ENCODE results near the gene MRPL41. TPM values are rescaled to one million over a fixed set of nuclear protein-coding genes. Genes with fewer than 3 reads are reported as not detected.

The MRPL41 gene
- polyA plus RNA-seq, 1 donor from 2014 or later, result 60.5 TPM

- Histone ChIP-seq H4K20me1 (ENCODE audit: insufficient read depth) (no peaks in the 10 kb centered on the region), H3K27ac (ENCODE audit: low read length) (peak within 1 kb of the TSS; percentile 68), H3F3A (ENCODE audit: insufficient read depth, low read length, poor library complexity, severe bottlenecking) (no peaks in the 10 kb centered on the region), H3K4me3 (ENCODE audit: low read length) (peak within 1 kb of the TSS; percentile 99), H3K27me3 (ENCODE audit: insufficient read depth, low read depth, low read length) (no peaks in the 10 kb centered on the region), H3K36me3 (ENCODE audit: insufficient read depth, low read length) (no peaks in the 10 kb centered on the region), H2AFZ (ENCODE audit: low read depth, low read length) (peak within 1 kb of the TSS; percentile 65), H3K9ac (ENCODE audit: low read length) (peak within 1 kb of the TSS; percentile 88), H3K9me2 (ENCODE audit: insufficient read depth, low read length) (no peaks in the 10 kb centered on the region), H3K79me2 (replicated peaks; ENCODE audit: insufficient read depth, low read length) (peaks cover 14% of the 10 kb centered on the region), H3K9me3 (ENCODE audit: low read length) (no peaks in the 10 kb centered on the region), H3K4me2 (ENCODE audit: low read length) (peak within 1 kb of the TSS; percentile 86)
- TF ChIP-seq RAD21 (conservative IDR thresholded peaks at IDR 0.05), result peak; percentile 47
- TF ChIP-seq CTCF (IDR thresholded peaks at IDR 0.05; ENCODE audit: poor library complexity, severe bottlenecking), result peak; percentile 98
- no peak for TF ChIP-seq TAF1 (IDR thresholded peaks at IDR 0.05; ENCODE audit: low read depth)
- peak; percentile 91 for TF ChIP-seq MXI1 (conservative IDR thresholded peaks at IDR 0.05; ENCODE audit: poor library complexity, severe bottlenecking)
- peak; percentile 69 for TF ChIP-seq POLR2AphosphoS5 (IDR thresholded peaks at IDR 0.05)
- TF ChIP-seq SMC3 (conservative IDR thresholded peaks at IDR 0.05; ENCODE audit: poor library complexity), result peak; percentile 53
- TF ChIP-seq, protein P1, sequence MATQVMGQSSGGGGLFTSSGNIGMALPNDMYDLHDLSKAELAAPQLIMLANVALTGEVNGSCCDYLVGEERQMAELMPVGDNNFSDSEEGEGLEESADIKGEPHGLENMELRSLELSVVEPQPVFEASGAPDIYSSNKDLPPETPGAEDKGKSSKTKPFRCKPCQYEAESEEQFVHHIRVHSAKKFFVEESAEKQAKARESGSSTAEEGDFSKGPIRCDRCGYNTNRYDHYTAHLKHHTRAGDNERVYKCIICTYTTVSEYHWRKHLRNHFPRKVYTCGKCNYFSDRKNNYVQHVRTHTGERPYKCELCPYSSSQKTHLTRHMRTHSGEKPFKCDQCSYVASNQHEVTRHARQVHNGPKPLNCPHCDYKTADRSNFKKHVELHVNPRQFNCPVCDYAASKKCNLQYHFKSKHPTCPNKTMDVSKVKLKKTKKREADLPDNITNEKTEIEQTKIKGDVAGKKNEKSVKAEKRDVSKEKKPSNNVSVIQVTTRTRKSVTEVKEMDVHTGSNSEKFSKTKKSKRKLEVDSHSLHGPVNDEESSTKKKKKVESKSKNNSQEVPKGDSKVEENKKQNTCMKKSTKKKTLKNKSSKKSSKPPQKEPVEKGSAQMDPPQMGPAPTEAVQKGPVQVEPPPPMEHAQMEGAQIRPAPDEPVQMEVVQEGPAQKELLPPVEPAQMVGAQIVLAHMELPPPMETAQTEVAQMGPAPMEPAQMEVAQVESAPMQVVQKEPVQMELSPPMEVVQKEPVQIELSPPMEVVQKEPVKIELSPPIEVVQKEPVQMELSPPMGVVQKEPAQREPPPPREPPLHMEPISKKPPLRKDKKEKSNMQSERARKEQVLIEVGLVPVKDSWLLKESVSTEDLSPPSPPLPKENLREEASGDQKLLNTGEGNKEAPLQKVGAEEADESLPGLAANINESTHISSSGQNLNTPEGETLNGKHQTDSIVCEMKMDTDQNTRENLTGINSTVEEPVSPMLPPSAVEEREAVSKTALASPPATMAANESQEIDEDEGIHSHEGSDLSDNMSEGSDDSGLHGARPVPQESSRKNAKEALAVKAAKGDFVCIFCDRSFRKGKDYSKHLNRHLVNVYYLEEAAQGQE (IDR thresholded peaks at IDR 0.05; ENCODE audit: borderline replicate concordance), result no peak
- TF ChIP-seq EP300 (conservative IDR thresholded peaks at IDR 0.05; ENCODE audit: poor library complexity, severe bottlenecking), result peak; percentile 68
- TF ChIP-seq EZH2 (IDR thresholded peaks at IDR 0.05; ENCODE audit: borderline replicate concordance, insufficient read depth, low read length, poor library complexity, severe bottlenecking), result no peak
Observed at GRCh38 chr9:137578518-137579258, 27.0 kb downstream of the MRPL41 start, which contains the start of gene DPH7. DPH7 (minus strand) TSS chr9:137578925; CDS start chr9:137578777, 148 bp downstream.

DNA sequence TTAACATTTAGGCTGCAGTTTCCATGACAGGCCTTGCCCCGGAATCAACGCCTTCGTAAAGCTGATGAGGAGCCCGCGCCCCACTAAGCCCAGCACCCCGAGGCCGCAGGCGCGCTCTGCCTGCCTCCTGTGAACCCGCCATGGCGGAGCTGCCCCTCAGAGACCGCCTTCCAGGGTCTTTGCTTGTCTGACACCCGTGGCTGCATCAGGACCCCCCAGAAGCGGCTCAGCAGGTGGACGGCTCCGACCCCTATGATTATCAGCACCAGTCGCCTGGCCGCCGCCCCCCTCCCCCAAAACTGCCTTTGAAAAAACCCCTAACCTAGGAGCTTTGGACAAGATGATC, 27.6 kb downstream of the MRPL41 start:
- Histone ChIP-seq H3K27ac (ENCODE audit: low read length) (no peak overlapping the region), H2AFZ (ENCODE audit: low read depth, low read length) (no peak overlapping the region), H3K4me2 (ENCODE audit: low read length) (no peak overlapping the region), H3K9me3 (ENCODE audit: low read length) (no peaks in the 10 kb centered on the region), H3K9ac (ENCODE audit: low read length) (peak overlapping the region; percentile 38), H3K4me3 (ENCODE audit: low read length) (peak overlapping the region; percentile 99), H3K36me3 (ENCODE audit: insufficient read depth, low read length) (no peaks in the 10 kb centered on the region), H3K27me3 (ENCODE audit: insufficient read depth, low read depth, low read length) (no peaks in the 10 kb centered on the region), H3F3A (ENCODE audit: insufficient read depth, low read length, poor library complexity, severe bottlenecking) (no peaks in the 10 kb centered on the region), H4K20me1 (ENCODE audit: insufficient read depth) (no peaks in the 10 kb centered on the region), H3K79me2 (replicated peaks; ENCODE audit: insufficient read depth, low read length) (peaks cover 14% of the 10 kb centered on the region), H3K9me2 (ENCODE audit: insufficient read depth, low read length) (no peaks in the 10 kb centered on the region)
- TF ChIP-seq SMC3 (conservative IDR thresholded peaks at IDR 0.05; ENCODE audit: poor library complexity) (no peak), MXI1 (conservative IDR thresholded peaks at IDR 0.05; ENCODE audit: poor library complexity, severe bottlenecking) (no peak), CTCF (IDR thresholded peaks at IDR 0.05; ENCODE audit: poor library complexity, severe bottlenecking) (no peak), EZH2 (IDR thresholded peaks at IDR 0.05; ENCODE audit: borderline replicate concordance, insufficient read depth, low read length, poor library complexity, severe bottlenecking) (no peak), EP300 (conservative IDR thresholded peaks at IDR 0.05; ENCODE audit: poor library complexity, severe bottlenecking) (no peak)
